MCF 10A (cell line): ENCODE results near the gene ELMO2. TPM values are rescaled to one million over a fixed set of nuclear protein-coding genes. Genes with fewer than 3 reads are reported as not detected.

Experiments used
- BruUV-seq: library from RNA; stranded (reverse); fragments of 400-500 nt; replicated peaks from 2 replicates; lab custom pipeline; 2021; lab: Mats Ljungman, UMichigan
- CTCF ChIA-PET: fragments of 300-600 bp; sonication (Branson Sonifier 250); formaldehyde crosslinking; extraction: SDS; loops from one replicate; lab custom pipeline; 2021; ENCODE audit warnings: antibody characterized with exemption, inconsistent platforms; lab: Yijun Ruan, JAX
- POLR2A ChIA-PET: fragments of 300-600, 350-650 bp; sonication (Branson Sonifier 250); formaldehyde crosslinking; extraction: SDS; loops from one replicate; lab custom pipeline; 2020; ENCODE audit warnings: antibody characterized with exemption, inconsistent platforms; lab: Yijun Ruan, JAX
- DNase-seq: peaks from one replicate; pipeline ENCODE4 v3.0.0-alpha.2; 2018; ENCODE audit not compliant: unreplicated experiment
- H3K27ac Mint-ChIP-seq: one replicate; pipeline ENCODE4 v1.8.0; 2022; ENCODE audit warnings: mild to moderate bottlenecking, low read depth, mixed read lengths; ENCODE audit not compliant: unreplicated experiment
- H3K27me3 Mint-ChIP-seq: one replicate; pipeline ENCODE4 v1.8.0; 2022; ENCODE audit warnings: mixed read lengths; ENCODE audit not compliant: insufficient read depth, unreplicated experiment
- H3K36me3 Mint-ChIP-seq: one replicate; pipeline ENCODE4 v1.8.0; 2022; ENCODE audit warnings: mild to moderate bottlenecking, moderate library complexity, mixed read lengths; ENCODE audit not compliant: insufficient read depth, unreplicated experiment
- H3K4me1 Mint-ChIP-seq: one replicate; pipeline ENCODE4 v1.8.0; 2022; ENCODE audit warnings: mixed read lengths; ENCODE audit not compliant: insufficient read depth, unreplicated experiment
- H3K4me3 Mint-ChIP-seq: one replicate; pipeline ENCODE4 v1.8.0; 2022; ENCODE audit warnings: mild to moderate bottlenecking, moderate library complexity, mixed read lengths; ENCODE audit not compliant: unreplicated experiment
- H3K9me3 Mint-ChIP-seq: one replicate; pipeline ENCODE4 v1.8.0; 2022; ENCODE audit warnings: mixed read lengths; ENCODE audit not compliant: unreplicated experiment
- intact Hi-C: fragments of 100-400 bp; cut with micrococcal nuclease; formaldehyde crosslinking; loops from 2 replicates; pipeline ENCODE4 v1.14.1; 2022
- total RNA-seq: library from RNA; stranded (reverse); gene quantifications from 2 replicates; pipeline ENCODE4 v1.2.3, GENCODE V29; 2022
- TF ChIP-seq, protein P1 (sequence below): fragments of 200-600 bp; IDR thresholded peaks from one replicate; pipeline ENCODE4 v1.8.0; 2022; ENCODE audit warnings: antibody characterized with exemption, mild to moderate bottlenecking; ENCODE audit not compliant: unreplicated experiment

Gene ELMO2
- total RNA-seq, 1 experiment from 2014 or later = 21.1 TPM

GRCh38 chr20:46352370-46352938 lies 54.0 kb downstream of the ELMO2 start:
- BruUV-seq = no TSS peak
- ChIA-PET CTCF (interaction anchor here (0.6 to 3.8 kb wide), 2 partner anchors 220 to 268 kb away, joined by 7 to 17 read pairs; no protein-coding TSS in a partner anchor), POLR2A (interaction anchor here (0.9 to 1.9 kb wide), 3 partner anchors 12 to 220 kb away, joined by 4 to 10 read pairs (median 4); no protein-coding TSS in a partner anchor)
- no peak for DNase-seq
- intact Hi-C loops = no loop called here
- H3K27ac Mint-ChIP-seq = no peak overlapping the region
- TF ChIP-seq, protein P1, sequence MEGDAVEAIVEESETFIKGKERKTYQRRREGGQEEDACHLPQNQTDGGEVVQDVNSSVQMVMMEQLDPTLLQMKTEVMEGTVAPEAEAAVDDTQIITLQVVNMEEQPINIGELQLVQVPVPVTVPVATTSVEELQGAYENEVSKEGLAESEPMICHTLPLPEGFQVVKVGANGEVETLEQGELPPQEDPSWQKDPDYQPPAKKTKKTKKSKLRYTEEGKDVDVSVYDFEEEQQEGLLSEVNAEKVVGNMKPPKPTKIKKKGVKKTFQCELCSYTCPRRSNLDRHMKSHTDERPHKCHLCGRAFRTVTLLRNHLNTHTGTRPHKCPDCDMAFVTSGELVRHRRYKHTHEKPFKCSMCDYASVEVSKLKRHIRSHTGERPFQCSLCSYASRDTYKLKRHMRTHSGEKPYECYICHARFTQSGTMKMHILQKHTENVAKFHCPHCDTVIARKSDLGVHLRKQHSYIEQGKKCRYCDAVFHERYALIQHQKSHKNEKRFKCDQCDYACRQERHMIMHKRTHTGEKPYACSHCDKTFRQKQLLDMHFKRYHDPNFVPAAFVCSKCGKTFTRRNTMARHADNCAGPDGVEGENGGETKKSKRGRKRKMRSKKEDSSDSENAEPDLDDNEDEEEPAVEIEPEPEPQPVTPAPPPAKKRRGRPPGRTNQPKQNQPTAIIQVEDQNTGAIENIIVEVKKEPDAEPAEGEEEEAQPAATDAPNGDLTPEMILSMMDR = no peak
- H3K4me3 Mint-ChIP-seq = no peak overlapping the region
- no peaks in the 10 kb centered on the region for H3K27me3 Mint-ChIP-seq
- peaks cover 13% of the 10 kb centered on the region for H3K36me3 Mint-ChIP-seq
- H3K9me3 Mint-ChIP-seq = no peaks in the 10 kb centered on the region
- peaks cover 19% of the 10 kb centered on the region for H3K4me1 Mint-ChIP-seq

GRCh38 chr20:46351357-46352058 lies 54.9 kb downstream of the ELMO2 start:
- ChIA-PET POLR2A (interaction anchor here (0.9 kb wide), 1 partner anchor 12 kb away, joined by 4 read pairs; no protein-coding TSS in a partner anchor), CTCF (interaction anchor here (0.6 kb wide), 1 partner anchor 399 kb away, joined by 3 read pairs; no protein-coding TSS in a partner anchor)
- intact Hi-C loops = no loop called here
- DNase-seq = no peak
- Mint-ChIP-seq H3K4me3 (no peak overlapping the region), H3K4me1 (peaks cover 11% of the 10 kb centered on the region), H3K36me3 (peaks cover 7% of the 10 kb centered on the region), H3K9me3 (no peaks in the 10 kb centered on the region), H3K27me3 (no peaks in the 10 kb centered on the region), H3K27ac (no peak overlapping the region)
- TF ChIP-seq, protein P1 = no peak
- no TSS peak for BruUV-seq

DNA sequence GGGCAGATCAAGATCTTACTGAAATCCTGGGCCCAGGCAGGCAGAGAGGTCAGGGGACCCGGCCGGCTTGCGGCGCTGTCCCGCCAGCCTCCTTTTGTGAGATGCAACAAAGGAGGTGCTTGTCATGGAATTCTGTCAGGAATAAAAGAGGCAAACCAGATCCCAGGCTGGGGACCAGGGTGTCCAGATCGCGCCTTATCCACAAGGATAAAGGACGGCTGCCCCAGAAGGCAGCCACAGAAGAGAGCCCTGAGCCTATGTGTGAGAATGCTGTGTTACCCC lies 55.5 kb downstream of the ELMO2 start:
- Mint-ChIP-seq H3K4me3 (no peak overlapping the region), H3K27me3 (no peaks in the 10 kb centered on the region), H3K27ac (no peak overlapping the region), H3K36me3 (peaks cover 7% of the 10 kb centered on the region), H3K4me1 (peaks cover 11% of the 10 kb centered on the region), H3K9me3 (no peaks in the 10 kb centered on the region)
- ChIA-PET CTCF (no interaction called here), POLR2A (no interaction called here)
- DNase-seq = no peak
- BruUV-seq = no TSS peak
- TF ChIP-seq, protein P1 = no peak
- intact Hi-C loops = no loop called here

DNA sequence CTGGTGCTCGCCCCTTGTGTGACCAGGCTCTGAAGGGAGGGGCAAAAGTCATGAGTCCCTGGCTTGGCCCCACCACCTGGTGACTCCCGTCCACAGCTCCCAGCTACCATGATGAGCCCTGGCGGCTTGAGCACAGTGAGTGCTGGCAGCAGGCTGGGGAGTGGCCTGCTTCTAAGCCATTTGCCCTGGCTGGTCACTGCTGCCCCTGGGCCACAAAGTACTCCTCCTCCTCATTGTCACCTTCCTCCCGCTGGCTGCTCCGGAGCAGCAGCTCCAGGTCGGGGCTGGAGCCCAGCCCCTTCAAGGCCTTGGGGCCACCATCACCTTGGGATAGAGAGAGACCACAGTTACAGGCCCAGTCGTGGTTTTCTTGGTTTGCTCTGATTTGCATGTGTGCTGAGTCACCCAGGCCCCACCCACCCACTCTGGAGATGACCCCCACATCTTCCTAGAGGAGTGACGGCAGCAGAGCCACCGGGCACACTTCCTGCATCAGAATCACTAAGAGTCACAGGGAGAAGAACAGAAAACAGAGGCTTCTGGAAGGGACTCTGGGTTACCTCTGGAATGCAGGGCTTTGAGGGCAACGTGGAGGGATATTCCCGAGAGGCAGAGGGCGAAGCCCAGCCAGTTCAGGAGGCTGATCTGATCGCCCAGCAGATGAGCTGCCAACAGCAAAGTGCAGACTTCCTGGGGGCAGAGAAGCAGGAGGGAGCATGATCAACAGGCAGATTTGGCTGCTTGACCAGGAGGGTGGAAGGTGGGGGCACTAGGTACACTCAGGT lies 56.0 kb downstream of the ELMO2 start:
- peak; percentile 31 for DNase-seq
- H3K4me3 Mint-ChIP-seq = no peak overlapping the region
- H3K36me3 Mint-ChIP-seq = peaks cover 7% of the 10 kb centered on the region
- CTCF ChIA-PET = interaction anchor here (0.8 to 5.8 kb wide), 8 partner anchors 10 to 285 kb away, joined by 3 to 146 read pairs (median 15); no protein-coding TSS in a partner anchor
- intact Hi-C loops = no loop called here
- H3K9me3 Mint-ChIP-seq = no peaks in the 10 kb centered on the region
- H3K27ac Mint-ChIP-seq = no peak overlapping the region
- peaks cover 11% of the 10 kb centered on the region for H3K4me1 Mint-ChIP-seq
- POLR2A ChIA-PET = interaction anchor here (1.5 kb wide), 1 partner anchor 218 kb away, joined by 4 read pairs; no protein-coding TSS in a partner anchor
- TSS peak; percentile 8 for BruUV-seq
- H3K27me3 Mint-ChIP-seq = no peaks in the 10 kb centered on the region
- TF ChIP-seq, protein P1 = no peak
